ENCODE results near the gene ARHGAP19.

ARHGAP19 gene

DNA sequence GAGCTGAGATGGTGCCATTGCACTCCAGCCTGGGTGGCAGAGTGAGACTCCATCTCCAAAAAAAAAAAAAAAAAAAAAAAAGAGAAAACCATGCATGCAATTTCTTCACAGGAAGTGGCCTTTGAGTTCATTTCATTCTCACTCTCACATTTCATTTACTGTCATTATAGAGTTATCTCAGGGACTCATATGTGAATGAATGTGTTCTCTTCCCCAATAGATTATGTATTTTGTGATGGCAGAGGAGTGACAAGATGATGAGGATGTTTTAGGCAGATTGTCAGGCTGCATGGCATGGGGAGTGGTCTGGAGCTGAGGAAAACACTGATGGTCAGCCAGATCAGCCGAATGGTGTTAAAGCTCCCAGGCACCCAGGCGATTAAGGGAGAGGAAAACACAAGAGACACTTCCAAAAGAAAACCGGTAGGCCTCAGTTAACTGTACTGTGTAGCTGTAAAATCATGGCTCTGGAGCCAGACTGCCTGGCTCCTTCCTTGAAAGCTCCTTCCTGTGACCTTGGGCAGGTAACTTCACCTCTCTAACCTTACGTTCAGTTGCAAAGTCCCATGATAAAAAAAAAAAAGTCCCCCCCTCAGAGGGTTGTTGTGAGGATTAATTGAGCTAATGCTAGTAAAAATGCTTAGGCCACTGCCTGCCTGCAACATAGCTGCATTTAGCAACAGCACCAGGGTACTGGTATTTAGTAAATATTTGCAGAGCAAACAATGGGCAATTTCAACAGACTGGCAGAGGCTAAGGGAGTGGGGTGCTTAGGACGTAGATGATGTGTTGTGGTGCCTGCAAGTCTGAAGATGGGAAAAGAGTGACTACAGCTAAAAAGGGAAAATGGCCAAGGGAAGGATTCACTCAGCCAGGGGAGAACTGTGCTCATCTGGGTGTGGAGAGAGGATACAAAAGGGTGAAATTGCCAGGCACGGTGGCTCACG is 35.2 kb upstream of the ARHGAP19 start:
- TF ChIP-seq FOXP2 (optimal IDR thresholded peaks at IDR 0.05; ENCODE audit: control extremely low read depth, extremely low read length, insufficient read depth) (no peak), EZH2 (IDR thresholded peaks at IDR 0.05) (no peak)
- no peak overlapping the region for H3K27ac ChIP-seq
- H3K4me3 ChIP-seq: no peak overlapping the region
- H3K9me3 ChIP-seq (ENCODE audit: low read depth, low read length): no peaks in the 10 kb centered on the region
- no peaks in the 10 kb centered on the region for H3K36me3 ChIP-seq (ENCODE audit: insufficient read depth, low read length)
- no peak for DNase-seq (ENCODE audit: low read depth, low spot score)
- H3K9ac ChIP-seq (ENCODE audit: insufficient read length): no peak overlapping the region

DNA sequence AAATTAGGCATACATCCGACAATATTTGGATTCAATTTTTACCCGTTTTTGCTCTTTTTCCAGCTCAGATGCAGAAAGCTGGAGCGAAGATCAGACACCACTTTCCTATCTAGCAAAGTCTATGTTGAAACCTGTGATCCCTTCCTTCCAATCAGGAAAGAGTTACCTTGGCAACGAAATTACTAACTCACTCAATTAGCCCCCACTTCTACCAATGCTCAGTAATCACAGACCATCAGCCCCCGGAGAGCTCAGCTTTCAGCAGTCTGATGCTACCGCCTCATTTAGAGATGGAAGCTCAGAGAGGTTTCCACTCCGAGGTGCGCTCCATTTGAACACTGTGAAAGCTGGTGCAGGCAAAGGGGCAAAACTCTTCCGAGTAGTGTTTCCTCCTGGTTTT is 33.3 kb upstream of the ARHGAP19 start:
- no peak overlapping the region for H3K9ac ChIP-seq (ENCODE audit: insufficient read length)
- H3K4me3 ChIP-seq: no peak overlapping the region
- H3K27ac ChIP-seq: no peak overlapping the region
- H3K36me3 ChIP-seq (ENCODE audit: insufficient read depth, low read length): no peaks in the 10 kb centered on the region
- TF ChIP-seq EZH2 (IDR thresholded peaks at IDR 0.05) (no peak), POLR2AphosphoS5 (IDR thresholded peaks at IDR 0.05; ENCODE audit: borderline replicate concordance, low read depth, low read length) (no peak), FOXP2 (optimal IDR thresholded peaks at IDR 0.05; ENCODE audit: control extremely low read depth, extremely low read length, insufficient read depth) (no peak)
- no peaks in the 10 kb centered on the region for H3K9me3 ChIP-seq (ENCODE audit: low read depth, low read length)
- no peak for DNase-seq (ENCODE audit: low read depth, low spot score)

DNA sequence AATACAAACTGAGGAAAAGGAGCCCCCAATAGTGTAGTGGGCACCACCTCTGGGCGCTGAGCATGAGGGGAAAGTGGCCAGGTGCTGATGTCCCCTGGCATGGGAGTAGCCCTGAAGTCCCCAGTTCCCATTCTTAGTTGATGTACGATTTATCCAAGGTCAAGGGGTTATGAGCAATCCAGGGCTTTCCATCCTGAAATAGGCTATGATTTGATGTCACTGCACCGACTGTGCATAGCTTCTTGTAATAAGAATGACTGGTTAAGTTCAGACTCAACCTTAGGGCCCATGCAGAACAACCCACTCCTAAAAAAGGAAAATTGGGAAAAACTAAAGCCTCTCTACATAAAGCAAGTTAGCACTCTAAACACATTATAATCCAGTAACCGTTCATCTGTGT is 31.1 kb upstream of the ARHGAP19 start:
- no peak for TF ChIP-seq FOXP2 (optimal IDR thresholded peaks at IDR 0.05; ENCODE audit: control extremely low read depth, extremely low read length, insufficient read depth)
- TF ChIP-seq POLR2AphosphoS5 (IDR thresholded peaks at IDR 0.05; ENCODE audit: borderline replicate concordance, low read depth, low read length): no peak
- no peak for TF ChIP-seq EZH2 (IDR thresholded peaks at IDR 0.05)
- H3K9me3 ChIP-seq (ENCODE audit: low read depth, low read length): no peaks in the 10 kb centered on the region
- no peaks in the 10 kb centered on the region for H3K36me3 ChIP-seq (ENCODE audit: insufficient read depth, low read length)
- no peak overlapping the region for H3K4me3 ChIP-seq
- no peak overlapping the region for H3K9ac ChIP-seq (ENCODE audit: insufficient read length)
- H3K27ac ChIP-seq: no peak overlapping the region
- DNase-seq (ENCODE audit: low read depth, low spot score): no peak

DNA sequence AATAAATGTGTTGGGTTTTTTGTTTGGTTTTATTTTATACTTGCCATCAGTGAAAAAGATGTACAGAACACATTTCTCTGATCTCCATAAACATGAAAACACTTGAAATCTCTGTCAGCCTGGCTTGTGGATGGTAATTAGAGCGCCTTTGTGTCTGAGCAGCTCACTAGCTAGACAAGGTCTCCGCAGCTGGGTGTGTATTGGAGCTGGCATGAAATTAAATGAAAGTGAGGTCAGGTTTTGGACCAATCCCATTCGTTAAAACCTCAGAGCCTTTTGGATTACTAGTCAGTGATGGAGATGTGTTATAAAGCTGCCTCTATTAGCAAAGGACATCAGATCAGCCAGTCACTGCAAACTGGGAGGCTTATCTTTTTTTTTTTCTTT is 29.4 kb upstream of the ARHGAP19 start:
- Histone ChIP-seq H3K27ac (no peak overlapping the region), H3K9ac (ENCODE audit: insufficient read length) (no peak overlapping the region), H3K4me3 (no peak overlapping the region), H3K9me3 (ENCODE audit: low read depth, low read length) (no peaks in the 10 kb centered on the region), H3K36me3 (ENCODE audit: insufficient read depth, low read length) (no peaks in the 10 kb centered on the region)
- DNase-seq (ENCODE audit: low read depth, low spot score): no peak
- TF ChIP-seq FOXP2 (optimal IDR thresholded peaks at IDR 0.05; ENCODE audit: control extremely low read depth, extremely low read length, insufficient read depth) (no peak), EZH2 (IDR thresholded peaks at IDR 0.05) (no peak), POLR2AphosphoS5 (IDR thresholded peaks at IDR 0.05; ENCODE audit: borderline replicate concordance, low read depth, low read length) (no peak)

DNA sequence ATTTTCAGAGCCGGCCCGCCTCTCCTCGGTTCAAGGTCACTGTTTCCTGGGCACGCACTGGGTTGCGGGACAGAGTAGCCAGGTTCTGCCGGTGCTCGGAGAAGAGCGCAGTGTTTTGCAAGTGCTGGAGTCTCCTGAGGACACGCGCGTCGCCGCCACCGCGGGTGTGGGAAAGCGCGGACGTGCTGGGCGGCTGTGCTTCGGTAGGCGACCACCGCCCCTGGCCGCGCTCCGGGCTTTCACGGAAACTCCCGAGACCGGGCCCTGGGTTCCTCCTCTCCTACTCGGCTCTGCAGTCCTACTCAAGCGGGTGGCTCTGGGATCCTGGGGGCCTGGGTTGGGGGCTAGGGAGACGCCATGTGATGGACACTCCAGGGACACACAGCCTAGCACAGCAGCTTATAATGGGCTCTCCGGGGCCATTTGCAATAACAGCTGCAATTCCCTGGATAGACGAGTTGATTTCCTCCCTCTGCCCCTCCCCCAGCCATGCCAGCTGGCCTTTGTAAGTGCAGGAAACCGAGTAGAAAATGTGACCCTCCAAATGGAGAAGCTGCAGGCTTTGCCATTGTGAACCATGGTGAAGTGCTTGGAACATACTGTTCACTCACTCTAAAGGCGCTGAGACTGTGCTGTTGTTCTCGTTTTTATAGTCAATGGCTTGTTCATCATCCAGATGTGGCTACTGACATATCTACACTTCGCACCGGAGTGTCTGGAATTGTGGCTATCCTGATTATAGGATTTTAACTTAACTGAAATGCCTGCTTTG is 28.8 kb upstream of the ARHGAP19 start:
- no peak overlapping the region for H3K9ac ChIP-seq (ENCODE audit: insufficient read length)

DNA sequence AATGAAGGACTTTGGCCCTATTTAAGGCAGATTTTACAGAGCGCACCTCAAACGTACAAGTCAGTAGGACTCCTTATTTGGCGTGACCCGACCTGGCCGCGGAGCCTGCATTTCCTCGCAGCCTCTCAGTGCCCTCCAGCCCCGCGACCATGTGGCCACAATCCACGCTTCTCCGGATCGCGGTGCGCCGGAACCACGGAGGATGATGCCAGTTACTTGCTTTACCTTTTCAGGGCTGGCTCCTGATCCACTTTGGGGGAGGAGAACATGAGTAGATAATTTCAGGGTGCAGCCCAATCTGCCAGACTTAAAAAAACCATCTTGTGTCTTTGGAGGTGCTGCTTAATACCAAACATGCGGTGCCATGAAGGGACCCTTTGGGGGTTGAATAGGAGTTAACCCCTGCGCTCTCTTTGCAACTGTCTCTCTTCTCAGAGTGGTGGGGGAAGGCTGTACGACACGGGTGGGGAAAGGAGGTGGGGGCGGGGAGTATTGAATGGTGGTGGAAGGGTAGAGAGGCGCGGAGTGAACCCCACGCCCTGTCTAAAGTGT is 28.1 kb upstream of the ARHGAP19 start:
- TF ChIP-seq FOXP2 (optimal IDR thresholded peaks at IDR 0.05; ENCODE audit: control extremely low read depth, extremely low read length, insufficient read depth): no peak
- TF ChIP-seq POLR2AphosphoS5 (IDR thresholded peaks at IDR 0.05; ENCODE audit: borderline replicate concordance, low read depth, low read length): no peak
- TF ChIP-seq EZH2 (IDR thresholded peaks at IDR 0.05): no peak
- Histone ChIP-seq H3K36me3 (ENCODE audit: insufficient read depth, low read length) (no peaks in the 10 kb centered on the region), H3K9ac (ENCODE audit: insufficient read length) (no peak overlapping the region), H3K4me3 (no peak overlapping the region), H3K9me3 (ENCODE audit: low read depth, low read length) (no peaks in the 10 kb centered on the region), H3K27ac (no peak overlapping the region)
- DNase-seq (ENCODE audit: low read depth, low spot score): no peak

More for the DNA sequence above, 28.8 kb upstream of the ARHGAP19 start:
- Histone ChIP-seq H3K4me3 (no peak overlapping the region), H3K36me3 (ENCODE audit: insufficient read depth, low read length) (no peaks in the 10 kb centered on the region), H3K9me3 (ENCODE audit: low read depth, low read length) (no peaks in the 10 kb centered on the region), H3K27ac (no peak overlapping the region)
- TF ChIP-seq EZH2 (IDR thresholded peaks at IDR 0.05) (no peak), FOXP2 (optimal IDR thresholded peaks at IDR 0.05; ENCODE audit: control extremely low read depth, extremely low read length, insufficient read depth) (no peak), POLR2AphosphoS5 (IDR thresholded peaks at IDR 0.05; ENCODE audit: borderline replicate concordance, low read depth, low read length) (no peak)
- no peak for DNase-seq (ENCODE audit: low read depth, low spot score)

DNA sequence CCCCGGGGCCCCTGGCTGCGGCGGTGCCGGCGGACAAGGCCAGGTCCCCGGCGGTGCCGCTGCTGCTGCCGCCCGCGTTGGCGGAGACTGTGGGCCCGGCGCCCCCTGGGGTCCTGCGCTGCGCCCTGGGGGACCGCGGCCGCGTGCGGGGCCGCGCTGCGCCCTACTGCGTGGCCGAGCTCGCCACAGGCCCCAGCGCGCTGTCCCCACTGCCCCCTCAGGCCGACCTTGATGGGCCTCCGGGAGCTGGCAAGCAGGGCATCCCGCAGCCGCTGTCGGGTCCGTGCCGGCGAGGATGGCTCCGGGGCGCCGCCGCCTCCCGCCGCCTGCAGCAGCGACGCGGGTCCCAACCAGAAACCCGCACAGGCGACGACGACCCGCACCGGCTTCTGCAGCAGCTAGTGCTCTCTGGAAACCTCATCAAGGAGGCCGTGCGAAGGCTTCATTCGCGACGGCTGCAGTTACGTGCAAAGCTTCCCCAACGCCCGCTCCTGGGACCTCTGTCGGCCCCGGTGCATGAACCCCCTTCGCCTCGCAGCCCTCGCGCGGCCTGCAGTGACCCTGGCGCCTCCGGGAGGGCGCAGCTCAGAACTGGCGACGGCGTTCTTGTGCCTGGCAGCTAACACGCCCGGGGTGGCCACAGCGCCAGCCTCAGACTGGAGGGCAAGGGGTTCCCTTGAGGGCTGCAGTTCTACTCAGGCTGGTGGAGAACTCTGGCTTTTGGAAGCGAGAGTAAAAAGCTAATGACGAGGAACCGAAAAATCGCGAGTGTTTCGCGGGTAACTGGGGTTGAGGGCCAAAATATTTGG is 27.4 kb upstream of the ARHGAP19 start:
- no peaks in the 10 kb centered on the region for H3K9me3 ChIP-seq (ENCODE audit: low read depth, low read length)
- H3K9ac ChIP-seq (ENCODE audit: insufficient read length): no peak overlapping the region
- TF ChIP-seq EZH2 (IDR thresholded peaks at IDR 0.05) (no peak), POLR2AphosphoS5 (IDR thresholded peaks at IDR 0.05; ENCODE audit: borderline replicate concordance, low read depth, low read length) (no peak), FOXP2 (optimal IDR thresholded peaks at IDR 0.05; ENCODE audit: control extremely low read depth, extremely low read length, insufficient read depth) (no peak)
- H3K36me3 ChIP-seq (ENCODE audit: insufficient read depth, low read length): no peaks in the 10 kb centered on the region
- H3K27ac ChIP-seq: no peak overlapping the region
- DNase-seq (ENCODE audit: low read depth, low spot score): no peak
- peak overlapping the region; percentile 81; the same call in 1 of the 2 replicates for H3K4me3 ChIP-seq
